ENCODE measurements around the gene PLSCR1. TPM values are rescaled to one million over a fixed set of nuclear protein-coding genes. Genes with fewer than 3 reads are reported as not detected.

The PLSCR1 gene
- total RNA-seq, 1 experiment from 2014 or later: 58.1 TPM

GRCh38 chr3:146504498-146505197, 39.8 kb downstream of the PLSCR1 start:
- Mint-ChIP-seq H3K4me1 (peaks cover 58% of the 10 kb centered on the region), H3K4me3 (no peak overlapping the region), H3K27ac (peak overlapping the region; percentile 91), H3K27me3 (ENCODE audit: low read depth) (no peaks in the 10 kb centered on the region), H3K36me3 (peaks cover 8% of the 10 kb centered on the region), H3K9me3 (peaks cover 22% of the 10 kb centered on the region)
- ChIA-PET POLR2A (interaction anchor here (1.5 kb wide), 1 partner anchor 36 kb away, joined by 4 read pairs; no protein-coding TSS in a partner anchor), CTCF (interaction anchor here (0.8 kb wide), 1 partner anchor 315 kb away, joined by 3 read pairs; no protein-coding TSS in a partner anchor)
- ATAC-seq (peak; percentile 85), DNase-seq (ENCODE audit: low spot score) (no peak)
- TF ChIP-seq SP1 (CRISPR knock-in tag; conservative IDR thresholded peaks at IDR 0.05) (0 out of 2 replicates have a peak, but pooled peaks have one; percentile 17), CREB1 (CRISPR knock-in tag; IDR thresholded peaks at IDR 0.05) (no peak), SOX15 (CRISPR knock-in tag; IDR thresholded peaks at IDR 0.05) (no peak), NFYB (CRISPR knock-in tag; conservative IDR thresholded peaks at IDR 0.05; ENCODE audit: low read depth) (no peak), ZNF423 (CRISPR knock-in tag; IDR thresholded peaks at IDR 0.05) (0 out of 2 replicates have a peak, but pooled peaks have one; percentile 22), CREM (CRISPR knock-in tag; IDR thresholded peaks at IDR 0.05) (no peak), ZNF416 (CRISPR knock-in tag; IDR thresholded peaks at IDR 0.05) (no peak), NFATC4 (CRISPR knock-in tag; IDR thresholded peaks at IDR 0.05) (no peak), ZNF396 (CRISPR knock-in tag; IDR thresholded peaks at IDR 0.05; ENCODE audit: borderline replicate concordance) (0 out of 2 replicates have a peak, but pooled peaks have one; percentile 27), TEAD1 (CRISPR knock-in tag; IDR thresholded peaks at IDR 0.05) (no peak), NR2C2 (CRISPR knock-in tag; IDR thresholded peaks at IDR 0.05) (no peak), TCF7 (CRISPR knock-in tag; IDR thresholded peaks at IDR 0.05; ENCODE audit: low read depth) (no peak), FOXJ3 (CRISPR knock-in tag; IDR thresholded peaks at IDR 0.05; ENCODE audit: borderline replicate concordance) (no peak)
- TF ChIP-seq, protein P1, sequence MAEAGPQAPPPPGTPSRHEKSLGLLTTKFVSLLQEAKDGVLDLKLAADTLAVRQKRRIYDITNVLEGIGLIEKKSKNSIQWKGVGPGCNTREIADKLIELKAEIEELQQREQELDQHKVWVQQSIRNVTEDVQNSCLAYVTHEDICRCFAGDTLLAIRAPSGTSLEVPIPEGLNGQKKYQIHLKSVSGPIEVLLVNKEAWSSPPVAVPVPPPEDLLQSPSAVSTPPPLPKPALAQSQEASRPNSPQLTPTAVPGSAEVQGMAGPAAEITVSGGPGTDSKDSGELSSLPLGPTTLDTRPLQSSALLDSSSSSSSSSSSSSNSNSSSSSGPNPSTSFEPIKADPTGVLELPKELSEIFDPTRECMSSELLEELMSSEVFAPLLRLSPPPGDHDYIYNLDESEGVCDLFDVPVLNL (CRISPR knock-in tag; IDR thresholded peaks at IDR 0.05; ENCODE audit: borderline replicate concordance, low read depth): no peak
- TF ChIP-seq, protein P2, sequence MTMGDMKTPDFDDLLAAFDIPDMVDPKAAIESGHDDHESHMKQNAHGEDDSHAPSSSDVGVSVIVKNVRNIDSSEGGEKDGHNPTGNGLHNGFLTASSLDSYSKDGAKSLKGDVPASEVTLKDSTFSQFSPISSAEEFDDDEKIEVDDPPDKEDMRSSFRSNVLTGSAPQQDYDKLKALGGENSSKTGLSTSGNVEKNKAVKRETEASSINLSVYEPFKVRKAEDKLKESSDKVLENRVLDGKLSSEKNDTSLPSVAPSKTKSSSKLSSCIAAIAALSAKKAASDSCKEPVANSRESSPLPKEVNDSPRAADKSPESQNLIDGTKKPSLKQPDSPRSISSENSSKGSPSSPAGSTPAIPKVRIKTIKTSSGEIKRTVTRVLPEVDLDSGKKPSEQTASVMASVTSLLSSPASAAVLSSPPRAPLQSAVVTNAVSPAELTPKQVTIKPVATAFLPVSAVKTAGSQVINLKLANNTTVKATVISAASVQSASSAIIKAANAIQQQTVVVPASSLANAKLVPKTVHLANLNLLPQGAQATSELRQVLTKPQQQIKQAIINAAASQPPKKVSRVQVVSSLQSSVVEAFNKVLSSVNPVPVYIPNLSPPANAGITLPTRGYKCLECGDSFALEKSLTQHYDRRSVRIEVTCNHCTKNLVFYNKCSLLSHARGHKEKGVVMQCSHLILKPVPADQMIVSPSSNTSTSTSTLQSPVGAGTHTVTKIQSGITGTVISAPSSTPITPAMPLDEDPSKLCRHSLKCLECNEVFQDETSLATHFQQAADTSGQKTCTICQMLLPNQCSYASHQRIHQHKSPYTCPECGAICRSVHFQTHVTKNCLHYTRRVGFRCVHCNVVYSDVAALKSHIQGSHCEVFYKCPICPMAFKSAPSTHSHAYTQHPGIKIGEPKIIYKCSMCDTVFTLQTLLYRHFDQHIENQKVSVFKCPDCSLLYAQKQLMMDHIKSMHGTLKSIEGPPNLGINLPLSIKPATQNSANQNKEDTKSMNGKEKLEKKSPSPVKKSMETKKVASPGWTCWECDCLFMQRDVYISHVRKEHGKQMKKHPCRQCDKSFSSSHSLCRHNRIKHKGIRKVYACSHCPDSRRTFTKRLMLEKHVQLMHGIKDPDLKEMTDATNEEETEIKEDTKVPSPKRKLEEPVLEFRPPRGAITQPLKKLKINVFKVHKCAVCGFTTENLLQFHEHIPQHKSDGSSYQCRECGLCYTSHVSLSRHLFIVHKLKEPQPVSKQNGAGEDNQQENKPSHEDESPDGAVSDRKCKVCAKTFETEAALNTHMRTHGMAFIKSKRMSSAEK (CRISPR knock-in tag; IDR thresholded peaks at IDR 0.05; ENCODE audit: borderline replicate concordance): 0 out of 2 replicates have a peak, but pooled peaks have one; percentile 51
- TF ChIP-seq, protein P3, sequence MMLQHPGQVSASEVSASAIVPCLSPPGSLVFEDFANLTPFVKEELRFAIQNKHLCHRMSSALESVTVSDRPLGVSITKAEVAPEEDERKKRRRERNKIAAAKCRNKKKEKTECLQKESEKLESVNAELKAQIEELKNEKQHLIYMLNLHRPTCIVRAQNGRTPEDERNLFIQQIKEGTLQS (CRISPR knock-in tag; conservative IDR thresholded peaks at IDR 0.05): no peak
- TF ChIP-seq, protein P4, sequence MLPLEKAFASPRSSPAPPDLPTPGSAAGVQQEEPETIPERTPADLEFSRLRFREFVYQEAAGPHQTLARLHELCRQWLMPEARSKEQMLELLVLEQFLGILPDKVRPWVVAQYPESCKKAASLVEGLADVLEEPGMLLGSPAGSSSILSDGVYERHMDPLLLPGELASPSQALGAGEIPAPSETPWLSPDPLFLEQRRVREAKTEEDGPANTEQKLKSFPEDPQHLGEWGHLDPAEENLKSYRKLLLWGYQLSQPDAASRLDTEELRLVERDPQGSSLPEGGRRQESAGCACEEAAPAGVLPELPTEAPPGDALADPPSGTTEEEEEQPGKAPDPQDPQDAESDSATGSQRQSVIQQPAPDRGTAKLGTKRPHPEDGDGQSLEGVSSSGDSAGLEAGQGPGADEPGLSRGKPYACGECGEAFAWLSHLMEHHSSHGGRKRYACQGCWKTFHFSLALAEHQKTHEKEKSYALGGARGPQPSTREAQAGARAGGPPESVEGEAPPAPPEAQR (CRISPR knock-in tag; IDR thresholded peaks at IDR 0.05): peak; percentile 60; the same call in 1 of the 2 replicates
